HepG2 (cell line): ENCODE measurements around the gene KLRG1. TPM values are rescaled to one million over a fixed set of nuclear protein-coding genes. Genes with fewer than 3 reads are reported as not detected.

Source experiments
- AKAP8 ChIP-seq: sonication (generic); formaldehyde crosslinking; IDR thresholded peaks from 2 replicates; pipeline ENCODE4 v1.5.1; 2020; ENCODE audit warnings: mild to moderate bottlenecking, missing genetic modification reagents
- BCLAF1 ChIP-seq: fragments of 450-650 bp; IDR thresholded peaks from 2 replicates; pipeline ENCODE4 v1.6.1; 2017; ENCODE audit warnings: mild to moderate bottlenecking
- HOXA7 ChIP-seq: sonication (generic); formaldehyde crosslinking; IDR thresholded peaks from 2 replicates; pipeline ENCODE4 v1.8.1; 2022; ENCODE audit warnings: mild to moderate bottlenecking, missing genetic modification reagents, moderate library complexity
- JUN ChIP-seq: sonication (generic); formaldehyde crosslinking; IDR thresholded peaks from 2 replicates; pipeline ENCODE4 v1.4.0; 2020; ENCODE audit warnings: mild to moderate bottlenecking, missing genetic modification reagents
- NKX3-1 ChIP-seq: sonication (generic); formaldehyde crosslinking; IDR thresholded peaks from 2 replicates; pipeline ENCODE4 v1.5.0; 2020; ENCODE audit warnings: missing genetic modification reagents
- PITX1 ChIP-seq: sonication (generic); formaldehyde crosslinking; IDR thresholded peaks from 2 replicates; pipeline ENCODE4 v1.5.1; 2020; ENCODE audit warnings: mild to moderate bottlenecking, missing genetic modification reagents
- SPEN ChIP-seq: sonication (generic); formaldehyde crosslinking; IDR thresholded peaks from 2 replicates; pipeline ENCODE4 v1.5.1; 2020; ENCODE audit warnings: low read depth, mild to moderate bottlenecking, missing genetic modification reagents
- STAT5B ChIP-seq: sonication (generic); formaldehyde crosslinking; IDR thresholded peaks from 2 replicates; pipeline ENCODE4 v1.4.0; 2020; ENCODE audit warnings: missing genetic modification reagents
- WIZ ChIP-seq: sonication (generic); formaldehyde crosslinking; IDR thresholded peaks from 2 replicates; pipeline ENCODE4 v1.5.1; 2020; ENCODE audit warnings: mild to moderate bottlenecking, missing genetic modification reagents
- ZNF136 ChIP-seq: sonication (generic); formaldehyde crosslinking; IDR thresholded peaks from 2 replicates; pipeline ENCODE4 v1.8.1; 2022; ENCODE audit warnings: low read depth, mild to moderate bottlenecking, moderate library complexity, missing genetic modification reagents
- ZNF224 ChIP-seq: sonication (generic); formaldehyde crosslinking; IDR thresholded peaks from 2 replicates; pipeline ENCODE4 v1.5.0; 2020; ENCODE audit warnings: mild to moderate bottlenecking, missing genetic modification reagents
- ZNF549 ChIP-seq: sonication (generic); formaldehyde crosslinking; IDR thresholded peaks from 2 replicates; pipeline ENCODE4 v1.5.0; 2020; ENCODE audit warnings: missing genetic modification reagents
- ZNF557 ChIP-seq: sonication (generic); formaldehyde crosslinking; IDR thresholded peaks from 2 replicates; pipeline ENCODE4 v1.4.0; 2020; ENCODE audit warnings: missing genetic modification reagents
- ZNF615 ChIP-seq: sonication (generic); formaldehyde crosslinking; IDR thresholded peaks from 2 replicates; pipeline ENCODE4 v1.5.0; 2020; ENCODE audit warnings: mild to moderate bottlenecking, missing genetic modification reagents, borderline replicate concordance
- ZNF678 ChIP-seq: sonication (generic); formaldehyde crosslinking; IDR thresholded peaks from 2 replicates; pipeline ENCODE4 v1.4.0; 2020; ENCODE audit warnings: mild to moderate bottlenecking, missing genetic modification reagents
- polyA plus RNA-seq, 8 experiments: library from polyadenylated mRNA; depleted of rRNA in 3 of 8; stranded (reverse) in 7 of 8; unstranded in 1 of 8; fragments of >200 nt; fragmentation: Illumina TruSeq in 4 of 8; extraction: Trizol in 4 of 8; gene quantifications; 2 replicates each; pipeline versions ENCODE4 v1.2.1 to v1.2.3, GENCODE V29; 2011 to 2016; ENCODE audit warnings: low read depth in 4 of 8, missing spikeins in 1 of 8, mixed read lengths in 1 of 8; ENCODE audit not compliant: insufficient read depth in 1 of 8
- total RNA-seq, 5 experiments: library from RNA; depleted of rRNA; stranded (reverse); fragments of >200 nt; fragmentation: Illumina TruSeq; extraction: Trizol; gene quantifications; 2 replicates each; pipeline ENCODE4 v1.2.3, GENCODE V29; 2016; ENCODE audit warnings: low read depth in 1 of 5
- TF ChIP-seq, protein P1 (sequence below): sonication (generic); formaldehyde crosslinking; IDR thresholded peaks from 2 replicates; pipeline ENCODE4 v1.8.0; 2022; ENCODE audit warnings: mild to moderate bottlenecking, missing genetic modification reagents, moderate library complexity
- TF ChIP-seq, protein P2 (sequence below): sonication (generic); formaldehyde crosslinking; IDR thresholded peaks from 2 replicates; pipeline ENCODE4 v1.4.0; 2020; ENCODE audit warnings: missing genetic modification reagents
- TF ChIP-seq, protein P3 (sequence below): sonication (generic); formaldehyde crosslinking; IDR thresholded peaks from 2 replicates; pipeline ENCODE4 v1.5.0; 2020; ENCODE audit warnings: mild to moderate bottlenecking, missing genetic modification reagents
- TF ChIP-seq, protein P4 (sequence below): sonication (generic); formaldehyde crosslinking; IDR thresholded peaks from 2 replicates; pipeline ENCODE4 v1.8.0; 2022; ENCODE audit warnings: mild to moderate bottlenecking, missing genetic modification reagents, moderate library complexity
- TF ChIP-seq, protein P5 (sequence below): sonication (generic); formaldehyde crosslinking; IDR thresholded peaks from 2 replicates; pipeline ENCODE4 v1.5.0; 2020; ENCODE audit warnings: mild to moderate bottlenecking, low read depth, missing genetic modification reagents, borderline replicate concordance

KLRG1 gene
- total and polyA plus RNA-seq, 2 of the 13 experiments (the other 11 are each of a cell fraction or from before 2014, with no cell fraction given), result 1.2 to 1.7 TPM

DNA sequence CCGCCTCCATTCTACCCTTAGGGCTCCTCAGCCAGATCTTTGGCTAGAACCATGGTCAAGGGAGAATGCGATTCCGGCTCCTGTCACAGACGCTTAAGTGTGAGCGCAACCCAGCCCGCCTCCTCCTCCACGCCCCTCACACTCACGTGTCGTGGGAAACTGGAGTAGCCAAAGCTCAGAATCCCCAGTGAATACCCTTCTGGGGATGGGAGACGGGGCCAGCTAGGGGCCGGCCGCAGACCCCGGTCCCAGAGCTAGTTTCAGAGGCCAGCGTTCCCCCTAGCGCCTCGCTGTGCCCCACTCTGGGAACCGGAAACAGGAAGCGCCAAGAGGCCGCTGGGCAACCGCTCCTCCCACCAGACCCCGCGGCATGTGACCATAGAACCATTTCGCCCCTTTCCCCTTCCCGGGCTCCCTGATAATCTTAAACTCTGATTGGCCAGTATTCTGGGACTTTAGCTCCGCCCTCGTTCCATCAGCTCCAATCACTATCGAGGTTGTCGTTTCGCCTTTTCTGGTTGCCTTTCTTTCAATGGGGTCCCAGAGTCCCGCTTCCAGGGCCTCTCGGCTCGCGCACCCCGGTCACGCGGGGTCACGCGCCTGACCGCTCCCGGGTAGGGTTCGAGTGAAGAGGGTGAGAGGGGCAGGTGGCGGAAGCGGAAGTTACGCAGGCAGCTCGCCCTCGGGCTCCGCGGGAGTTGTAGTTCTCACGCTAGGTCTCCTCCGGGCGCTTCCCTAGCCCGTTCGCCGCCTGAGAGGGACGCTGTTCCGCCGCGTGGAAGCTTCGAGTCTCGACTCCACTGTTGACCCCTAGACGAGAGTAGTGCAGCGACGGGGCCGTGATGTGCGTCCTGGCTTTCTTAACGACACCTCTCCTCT, 39.8 kb upstream of the KLRG1 start, which contains the start of gene M6PR (continued):
- TF ChIP-seq BCLAF1, result no peak
- TF ChIP-seq ZNF678 (CRISPR knock-in tag), result no peak
- no peak for TF ChIP-seq JUN
- TF ChIP-seq ZNF557, result peak; percentile 42; the same call in 1 of the 2 replicates
- TF ChIP-seq STAT5B (CRISPR knock-in tag), result no peak
- TF ChIP-seq, protein P1, sequence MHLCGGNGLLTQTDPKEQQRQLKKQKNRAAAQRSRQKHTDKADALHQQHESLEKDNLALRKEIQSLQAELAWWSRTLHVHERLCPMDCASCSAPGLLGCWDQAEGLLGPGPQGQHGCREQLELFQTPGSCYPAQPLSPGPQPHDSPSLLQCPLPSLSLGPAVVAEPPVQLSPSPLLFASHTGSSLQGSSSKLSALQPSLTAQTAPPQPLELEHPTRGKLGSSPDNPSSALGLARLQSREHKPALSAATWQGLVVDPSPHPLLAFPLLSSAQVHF (CRISPR knock-in tag), result 0 out of 2 replicates have a peak, but pooled peaks have one; percentile 32
- no peak; the same call in 1 of the 2 replicates for TF ChIP-seq ZNF136
- TF ChIP-seq, protein P2, sequence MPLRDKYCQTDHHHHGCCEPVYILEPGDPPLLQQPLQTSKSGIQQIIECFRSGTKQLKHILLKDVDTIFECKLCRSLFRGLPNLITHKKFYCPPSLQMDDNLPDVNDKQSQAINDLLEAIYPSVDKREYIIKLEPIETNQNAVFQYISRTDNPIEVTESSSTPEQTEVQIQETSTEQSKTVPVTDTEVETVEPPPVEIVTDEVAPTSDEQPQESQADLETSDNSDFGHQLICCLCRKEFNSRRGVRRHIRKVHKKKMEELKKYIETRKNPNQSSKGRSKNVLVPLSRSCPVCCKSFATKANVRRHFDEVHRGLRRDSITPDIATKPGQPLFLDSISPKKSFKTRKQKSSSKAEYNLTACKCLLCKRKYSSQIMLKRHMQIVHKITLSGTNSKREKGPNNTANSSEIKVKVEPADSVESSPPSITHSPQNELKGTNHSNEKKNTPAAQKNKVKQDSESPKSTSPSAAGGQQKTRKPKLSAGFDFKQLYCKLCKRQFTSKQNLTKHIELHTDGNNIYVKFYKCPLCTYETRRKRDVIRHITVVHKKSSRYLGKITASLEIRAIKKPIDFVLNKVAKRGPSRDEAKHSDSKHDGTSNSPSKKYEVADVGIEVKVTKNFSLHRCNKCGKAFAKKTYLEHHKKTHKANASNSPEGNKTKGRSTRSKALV (CRISPR knock-in tag), result peak; percentile 56; the same call in 1 of the 2 replicates
- TF ChIP-seq, protein P3, sequence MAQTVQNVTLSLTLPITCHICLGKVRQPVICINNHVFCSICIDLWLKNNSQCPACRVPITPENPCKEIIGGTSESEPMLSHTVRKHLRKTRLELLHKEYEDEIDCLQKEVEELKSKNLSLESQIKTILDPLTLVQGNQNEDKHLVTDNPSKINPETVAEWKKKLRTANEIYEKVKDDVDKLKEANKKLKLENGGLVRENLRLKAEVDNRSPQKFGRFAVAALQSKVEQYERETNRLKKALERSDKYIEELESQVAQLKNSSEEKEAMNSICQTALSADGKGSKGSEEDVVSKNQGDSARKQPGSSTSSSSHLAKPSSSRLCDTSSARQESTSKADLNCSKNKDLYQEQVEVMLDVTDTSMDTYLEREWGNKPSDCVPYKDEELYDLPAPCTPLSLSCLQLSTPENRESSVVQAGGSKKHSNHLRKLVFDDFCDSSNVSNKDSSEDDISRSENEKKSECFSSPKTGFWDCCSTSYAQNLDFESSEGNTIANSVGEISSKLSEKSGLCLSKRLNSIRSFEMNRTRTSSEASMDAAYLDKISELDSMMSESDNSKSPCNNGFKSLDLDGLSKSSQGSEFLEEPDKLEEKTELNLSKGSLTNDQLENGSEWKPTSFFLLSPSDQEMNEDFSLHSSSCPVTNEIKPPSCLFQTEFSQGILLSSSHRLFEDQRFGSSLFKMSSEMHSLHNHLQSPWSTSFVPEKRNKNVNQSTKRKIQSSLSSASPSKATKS, result no peak
- no peak; the same call in 1 of the 2 replicates for TF ChIP-seq PITX1
- TF ChIP-seq ZNF549 (CRISPR knock-in tag), result no peak
- TF ChIP-seq ZNF224 (CRISPR knock-in tag), result 0 out of 2 replicates have a peak, but pooled peaks have one; percentile 46
- 0 out of 2 replicates have a peak, but pooled peaks have one; percentile 54 for TF ChIP-seq SPEN
- TF ChIP-seq NKX3-1 (CRISPR knock-in tag), result peak; percentile 92
- no peak for TF ChIP-seq HOXA7 (CRISPR knock-in tag)
- no peak; the same call in 1 of the 2 replicates for TF ChIP-seq WIZ (CRISPR knock-in tag)
- TF ChIP-seq AKAP8 (CRISPR knock-in tag), result no peak
- TF ChIP-seq, protein P4, sequence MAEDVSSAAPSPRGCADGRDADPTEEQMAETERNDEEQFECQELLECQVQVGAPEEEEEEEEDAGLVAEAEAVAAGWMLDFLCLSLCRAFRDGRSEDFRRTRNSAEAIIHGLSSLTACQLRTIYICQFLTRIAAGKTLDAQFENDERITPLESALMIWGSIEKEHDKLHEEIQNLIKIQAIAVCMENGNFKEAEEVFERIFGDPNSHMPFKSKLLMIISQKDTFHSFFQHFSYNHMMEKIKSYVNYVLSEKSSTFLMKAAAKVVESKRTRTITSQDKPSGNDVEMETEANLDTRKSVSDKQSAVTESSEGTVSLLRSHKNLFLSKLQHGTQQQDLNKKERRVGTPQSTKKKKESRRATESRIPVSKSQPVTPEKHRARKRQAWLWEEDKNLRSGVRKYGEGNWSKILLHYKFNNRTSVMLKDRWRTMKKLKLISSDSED (CRISPR knock-in tag), result no peak
- TF ChIP-seq ZNF615 (CRISPR knock-in tag), result no peak
- TF ChIP-seq, protein P5, sequence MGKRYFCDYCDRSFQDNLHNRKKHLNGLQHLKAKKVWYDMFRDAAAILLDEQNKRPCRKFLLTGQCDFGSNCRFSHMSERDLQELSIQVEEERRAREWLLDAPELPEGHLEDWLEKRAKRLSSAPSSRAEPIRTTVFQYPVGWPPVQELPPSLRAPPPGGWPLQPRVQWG (CRISPR knock-in tag), result no peak
